GM12865 (cell line): ENCODE measurements around the gene FRMD4A.
"Not testable (repeated sequence)": the region's sequence is repeated elsewhere in the genome, so short reads cannot be mapped to it uniquely, and the experiment has no call there.

Source experiments
- DNase-seq: peaks from one replicate; pipeline ENCODE4 v3.0.0; 2010; ENCODE audit warnings: low read depth
- H3K4me3 ChIP-seq: 2 replicates; pipeline ENCODE4 v1.5.1; 2011; ENCODE audit warnings: mild to moderate bottlenecking, low read depth, low read length, control low read depth
- TF ChIP-seq, protein P1 (sequence below): IDR thresholded peaks from 2 replicates; pipeline ENCODE4 v1.5.1; 2011; ENCODE audit warnings: low read length, control low read depth, low read depth, inconsistent platforms; ENCODE audit not compliant: insufficient read depth; ENCODE audit errors: missing control alignments

FRMD4A gene

DNA sequence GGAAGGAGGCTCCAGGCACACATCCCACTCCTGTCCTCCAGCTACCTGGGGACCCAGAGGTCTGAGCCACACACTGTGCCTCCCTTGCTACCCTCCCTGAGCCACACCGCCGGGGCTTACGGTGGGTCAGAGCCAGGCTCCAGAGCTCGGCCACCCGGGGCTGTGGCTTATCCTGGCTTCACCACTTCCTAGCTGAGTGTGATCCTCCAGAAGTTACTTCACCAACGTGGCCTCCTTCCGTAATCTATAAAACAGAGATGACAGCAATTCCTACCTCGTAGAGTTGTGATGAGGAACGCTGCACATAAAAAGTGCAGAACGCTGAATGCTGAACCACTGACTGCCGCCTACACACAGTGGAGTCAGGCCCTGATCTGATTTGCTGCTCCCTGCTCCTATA, 458.9 kb downstream of the FRMD4A start:
- TF ChIP-seq, protein P1, sequence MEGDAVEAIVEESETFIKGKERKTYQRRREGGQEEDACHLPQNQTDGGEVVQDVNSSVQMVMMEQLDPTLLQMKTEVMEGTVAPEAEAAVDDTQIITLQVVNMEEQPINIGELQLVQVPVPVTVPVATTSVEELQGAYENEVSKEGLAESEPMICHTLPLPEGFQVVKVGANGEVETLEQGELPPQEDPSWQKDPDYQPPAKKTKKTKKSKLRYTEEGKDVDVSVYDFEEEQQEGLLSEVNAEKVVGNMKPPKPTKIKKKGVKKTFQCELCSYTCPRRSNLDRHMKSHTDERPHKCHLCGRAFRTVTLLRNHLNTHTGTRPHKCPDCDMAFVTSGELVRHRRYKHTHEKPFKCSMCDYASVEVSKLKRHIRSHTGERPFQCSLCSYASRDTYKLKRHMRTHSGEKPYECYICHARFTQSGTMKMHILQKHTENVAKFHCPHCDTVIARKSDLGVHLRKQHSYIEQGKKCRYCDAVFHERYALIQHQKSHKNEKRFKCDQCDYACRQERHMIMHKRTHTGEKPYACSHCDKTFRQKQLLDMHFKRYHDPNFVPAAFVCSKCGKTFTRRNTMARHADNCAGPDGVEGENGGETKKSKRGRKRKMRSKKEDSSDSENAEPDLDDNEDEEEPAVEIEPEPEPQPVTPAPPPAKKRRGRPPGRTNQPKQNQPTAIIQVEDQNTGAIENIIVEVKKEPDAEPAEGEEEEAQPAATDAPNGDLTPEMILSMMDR, result no peak
- no peak overlapping the region for H3K4me3 ChIP-seq
- no peak for DNase-seq

DNA sequence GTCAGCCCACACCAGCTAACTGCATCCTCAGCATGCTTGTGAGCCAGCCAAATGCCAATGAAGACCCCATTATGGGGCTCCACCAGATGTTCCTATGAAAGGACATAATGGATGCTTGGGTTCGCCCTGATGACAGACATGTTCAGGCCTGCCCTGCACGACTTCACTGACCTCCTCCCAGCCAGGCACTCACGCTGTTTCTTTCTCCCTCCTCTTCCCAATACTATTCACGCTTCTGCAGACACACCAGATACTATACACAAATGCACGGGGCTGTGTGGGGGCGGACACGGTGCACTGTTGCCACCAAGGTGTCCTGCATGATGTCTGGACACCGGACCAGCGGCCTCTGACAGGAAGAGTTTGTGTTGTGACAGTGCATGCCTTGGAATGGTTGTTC, 459.7 kb downstream of the FRMD4A start:
- no peak for DNase-seq
- TF ChIP-seq, protein P1, result no peak
- H3K4me3 ChIP-seq, result no peak overlapping the region

DNA sequence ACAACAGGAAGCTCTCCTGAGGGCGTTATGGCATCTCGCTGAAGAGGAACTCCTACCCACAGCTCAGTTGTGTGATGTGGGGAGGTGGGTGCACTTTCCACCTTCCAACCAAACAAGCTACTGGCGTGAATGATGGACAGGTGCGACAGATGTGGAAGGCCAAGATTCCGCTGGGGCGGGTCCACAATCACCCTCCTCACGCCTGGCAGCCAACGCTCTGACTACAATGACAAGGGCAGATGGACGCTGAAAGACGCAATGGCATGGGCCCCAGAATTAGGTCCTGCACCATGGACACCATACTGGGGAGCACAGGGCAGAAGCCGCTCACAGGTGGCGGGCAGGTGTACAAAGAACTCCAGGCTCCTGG, 461.4 kb downstream of the FRMD4A start:
- no peak for DNase-seq
- H3K4me3 ChIP-seq, result no peak overlapping the region
- TF ChIP-seq, protein P1, result no peak

DNA sequence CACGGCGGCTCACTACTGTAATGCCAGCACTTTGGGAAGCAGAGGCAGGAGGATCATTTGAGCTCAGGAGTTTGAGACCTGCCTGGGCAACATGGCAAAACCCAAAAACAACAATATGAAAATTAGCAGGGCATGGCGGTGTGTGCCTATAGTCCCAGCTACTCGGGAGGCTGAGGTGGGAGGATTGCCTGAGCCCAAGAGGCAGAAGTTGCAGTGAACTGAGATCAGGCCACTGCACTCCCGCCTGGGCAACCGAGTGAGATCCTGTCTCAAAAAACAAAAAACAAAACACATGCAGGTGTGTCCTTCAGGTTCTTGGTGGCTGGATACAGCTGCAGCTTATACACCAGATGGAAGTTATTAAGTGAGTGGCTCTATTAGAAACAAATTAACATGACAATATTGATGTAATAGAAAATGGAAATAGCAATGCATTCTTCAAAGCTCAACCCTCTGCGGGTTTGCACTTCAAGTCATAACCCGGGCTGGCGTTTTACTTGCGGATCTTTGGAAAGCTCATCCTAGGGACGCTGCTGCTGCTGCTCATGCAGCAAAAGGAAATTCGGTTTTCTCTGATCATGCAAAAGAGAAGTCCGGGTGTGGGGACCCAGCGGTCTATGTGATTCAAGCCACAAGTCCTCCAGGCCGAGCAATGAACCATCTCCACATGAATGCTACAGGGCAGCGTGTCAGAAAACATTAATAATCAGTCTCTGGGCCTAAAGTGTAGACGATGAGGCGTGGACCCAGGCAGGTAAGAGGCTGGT, 462.0 kb downstream of the FRMD4A start:
- no peak overlapping the region for H3K4me3 ChIP-seq
- TF ChIP-seq, protein P1, result no peak
- no peak for DNase-seq

DNA sequence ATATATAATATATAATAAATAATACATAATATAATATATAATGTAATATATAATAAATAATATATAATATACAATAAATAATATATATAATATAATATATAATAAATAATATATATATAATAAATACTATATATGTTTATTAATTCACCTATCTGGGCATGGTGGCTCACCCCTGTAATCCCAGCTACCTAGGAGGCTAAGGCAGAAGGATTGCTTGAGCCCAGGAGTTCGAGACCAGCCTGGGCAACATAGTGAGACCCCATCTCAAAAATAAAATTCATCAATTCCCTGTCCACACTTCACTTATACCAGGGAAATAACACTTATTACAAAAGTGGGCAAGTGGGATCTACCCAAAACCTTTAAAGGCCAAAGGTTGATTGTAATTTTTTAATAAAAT, 462.9 kb downstream of the FRMD4A start:
- no peak overlapping the region for H3K4me3 ChIP-seq
- TF ChIP-seq, protein P1, result no peak
- no peak for DNase-seq

DNA sequence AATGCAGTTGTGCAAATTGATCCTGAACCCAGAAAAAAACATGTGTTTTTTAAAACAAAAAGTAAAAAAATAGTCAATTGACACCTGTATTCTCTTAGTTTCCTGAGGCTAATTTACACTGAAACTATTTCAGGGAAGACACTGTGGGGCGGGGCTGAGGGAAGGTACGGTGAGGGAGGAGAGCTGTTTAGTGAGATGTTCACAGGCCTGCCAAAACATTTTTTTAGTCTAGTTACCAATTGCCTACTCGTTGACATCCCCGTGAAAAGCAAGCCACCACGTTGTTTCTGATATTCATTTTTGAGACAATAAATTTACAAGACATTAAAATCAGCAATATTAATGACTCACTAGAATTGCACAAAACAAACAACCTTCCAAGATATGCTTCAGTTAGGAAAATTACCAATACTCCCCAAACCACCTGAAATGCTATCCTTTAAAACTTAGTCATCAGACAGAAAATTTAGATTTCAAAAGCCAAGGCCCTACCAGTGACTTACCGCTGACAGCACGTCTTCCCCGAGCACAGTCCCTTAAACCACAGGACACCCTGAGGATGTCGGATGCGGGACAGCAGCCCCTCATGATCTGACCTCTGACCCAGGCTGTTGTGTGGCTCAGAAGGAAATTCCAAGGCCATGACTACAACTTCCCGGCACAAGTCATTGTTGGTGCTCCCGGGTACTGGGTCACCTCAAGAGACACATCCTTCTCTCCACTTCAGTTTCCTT, 464.8 kb downstream of the FRMD4A start:
- TF ChIP-seq, protein P1, result no peak
- DNase-seq, result no peak
- H3K4me3 ChIP-seq, result no peak overlapping the region

DNA sequence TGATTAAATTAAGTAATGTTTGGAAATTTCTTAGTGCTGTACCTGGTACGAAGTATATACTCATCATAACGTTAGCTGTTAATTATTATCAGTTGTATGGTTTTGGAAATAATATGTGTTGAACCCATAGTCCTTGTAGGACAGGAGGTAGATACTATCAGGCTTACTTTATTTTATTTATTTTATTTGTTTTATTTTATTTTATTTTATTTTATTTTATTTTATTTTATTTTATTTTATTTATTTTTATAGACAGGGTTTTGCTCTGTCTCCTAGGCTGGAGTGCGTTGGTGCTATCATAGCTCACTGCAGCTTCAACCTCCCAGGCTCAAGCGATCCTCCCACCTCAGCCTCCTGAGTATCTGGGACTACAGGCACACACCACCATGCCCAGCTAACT, 465.5 kb downstream of the FRMD4A start:
- not testable (repeated sequence) for DNase-seq, H3K4me3 ChIP-seq
